Stimulated activated CD4-positive, alpha-beta T cell treated with anti-CD3 and anti-CD28 coated beads, Interleukin-4, amount 100 ng/mL, for 4 hours (primary cell): ENCODE results near the gene NIT2.
"Not testable (repeated sequence)": the region's sequence is repeated elsewhere in the genome, so short reads cannot be mapped to it uniquely, and the experiment has no call there.

Source experiments
- DNase-seq, 2 experiments: peaks; one replicate each; pipeline ENCODE4 v3.0.0-alpha.2; 2020

NIT2 gene

GRCh38 chr3:100339786-100340185 lies 5.2 kb downstream of the NIT2 start:
- no peak for DNase-seq

- no peak for DNase-seq
These were observed 6.0 kb downstream of the NIT2 start for GRCh38 chr3:100340527-100340926.

GRCh38 chr3:100348727-100349126 lies 14.2 kb downstream of the NIT2 start:
- no peak for DNase-seq

GRCh38 chr3:100351770-100352169 lies 17.2 kb downstream of the NIT2 start:
- DNase-seq, result not testable (repeated sequence)

- DNase-seq, result no peak
These were observed 18.0 kb downstream of the NIT2 start for GRCh38 chr3:100352296-100353231.

- DNase-seq, result no peak
These were observed 20.3 kb downstream of the NIT2 start for GRCh38 chr3:100354850-100355249.

- no peak for DNase-seq
These were observed 23.9 kb downstream of the NIT2 start for GRCh38 chr3:100358413-100358812.

GRCh38 chr3:100359035-100359434 lies 24.5 kb downstream of the NIT2 start:
- no peak for DNase-seq

GRCh38 chr3:100360757-100361496 lies 26.4 kb downstream of the NIT2 start:
- no peak for DNase-seq

GRCh38 chr3:100361897-100362296 lies 27.3 kb downstream of the NIT2 start:
- no peak for DNase-seq

- DNase-seq, result no peak
These were observed 29.9 kb downstream of the NIT2 start for GRCh38 chr3:100364421-100364820.

- DNase-seq, result no peak
These were observed 31.9 kb downstream of the NIT2 start for GRCh38 chr3:100366424-100366823.

GRCh38 chr3:100368441-100368840 lies 33.9 kb downstream of the NIT2 start:
- no peak for DNase-seq

- no peak for DNase-seq
These were observed 36.2 kb downstream of the NIT2 start for GRCh38 chr3:100370756-100371155.

- DNase-seq, result no peak
These were observed 40.0 kb downstream of the NIT2 start for GRCh38 chr3:100374521-100374920.

- DNase-seq, result no peak
These were observed 41.7 kb downstream of the NIT2 start for GRCh38 chr3:100376301-100376700.

GRCh38 chr3:100384733-100385525 lies 50.4 kb downstream of the NIT2 start:
- DNase-seq, result no peak

GRCh38 chr3:100386437-100387074 lies 52.0 kb downstream of the NIT2 start:
- no peak for DNase-seq

GRCh38 chr3:100389025-100389424 lies 54.5 kb downstream of the NIT2 start:
- DNase-seq, result no peak

- DNase-seq, result no peak
These were observed 61.3 kb downstream of the NIT2 start for GRCh38 chr3:100395679-100396431.

- no peak for DNase-seq
These were observed 62.4 kb downstream of the NIT2 start for GRCh38 chr3:100396967-100397366.
